Femur (tissue), 1 donor: ENCODE measurements around the gene SCYGR7.
A peak's percentile ranks its signal among the peaks of the same experiment; 100 is the strongest.

ENCODE experiments used
- DNase-seq: peaks from one replicate; pipeline ENCODE4 v3.0.0-alpha.2; 2017

Gene SCYGR7

DNA sequence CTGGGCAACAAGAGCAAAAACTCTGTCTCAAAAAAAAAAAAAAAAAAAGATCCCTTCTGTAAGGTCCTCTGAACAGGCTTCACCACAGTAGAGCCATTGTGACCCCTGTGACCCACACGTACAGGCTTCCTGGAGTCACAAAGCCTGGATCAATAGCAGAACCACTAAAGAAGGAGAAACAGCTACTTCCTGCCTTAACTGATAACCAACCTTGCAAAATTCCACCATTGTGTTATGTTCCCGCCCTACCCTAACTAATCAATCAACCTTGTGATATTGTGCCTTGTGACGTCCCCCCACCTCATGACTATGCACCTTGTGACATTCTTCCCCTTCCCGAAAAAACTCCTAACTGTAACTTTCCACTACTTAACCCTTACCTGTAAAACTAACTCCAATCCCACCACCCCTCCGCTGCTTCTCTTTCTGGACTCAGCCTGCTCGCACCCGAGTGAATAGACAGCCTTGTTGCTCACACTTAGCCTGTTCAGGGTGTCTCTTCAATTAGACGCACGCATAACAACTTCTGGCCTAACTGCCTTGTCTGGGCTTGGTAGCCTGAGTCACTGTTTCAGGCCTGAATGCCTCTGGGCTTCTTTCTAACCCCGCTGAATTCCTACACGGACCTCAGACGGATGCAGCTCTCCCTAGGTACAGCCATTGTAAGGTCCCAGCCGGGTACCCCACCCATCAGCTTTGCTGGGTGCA lies 31.4 kb downstream of the SCYGR7 start:
- no peak for DNase-seq

DNA sequence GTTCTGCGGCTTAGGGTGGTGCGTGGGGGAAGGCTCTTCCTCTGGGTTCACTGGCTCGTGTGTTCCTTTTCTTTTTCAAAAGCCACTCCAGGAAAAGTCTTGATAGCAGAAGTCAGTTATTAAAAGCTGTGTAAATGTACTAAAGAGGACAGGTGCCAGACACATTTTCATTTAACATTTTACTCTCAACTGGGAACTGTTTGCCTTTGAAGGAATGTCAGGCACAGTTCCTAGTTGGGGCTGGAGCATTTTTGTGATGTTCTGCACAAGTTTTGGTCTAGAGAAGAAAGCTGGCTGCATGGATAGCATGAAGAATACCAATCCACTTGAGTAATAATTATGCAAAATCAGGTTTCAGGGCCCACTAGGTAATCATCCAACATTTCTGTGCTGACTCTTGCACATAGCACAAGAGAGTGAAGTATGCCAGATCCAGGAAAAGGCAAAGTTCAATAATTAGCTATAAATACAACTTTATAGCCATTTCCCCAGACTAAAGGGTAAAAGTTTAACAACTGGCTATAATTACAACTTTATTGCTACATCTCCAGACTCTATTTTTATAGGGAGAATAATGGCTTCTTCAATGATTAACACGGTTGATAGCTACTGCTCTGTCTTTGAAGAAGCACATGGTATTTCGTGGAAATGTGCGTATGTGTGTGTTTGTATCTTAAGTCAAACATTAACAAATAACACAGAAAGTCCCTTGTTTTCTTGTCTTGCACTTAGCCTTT lies 33.8 kb downstream of the SCYGR7 start:
- DNase-seq = peak; percentile 46

DNA sequence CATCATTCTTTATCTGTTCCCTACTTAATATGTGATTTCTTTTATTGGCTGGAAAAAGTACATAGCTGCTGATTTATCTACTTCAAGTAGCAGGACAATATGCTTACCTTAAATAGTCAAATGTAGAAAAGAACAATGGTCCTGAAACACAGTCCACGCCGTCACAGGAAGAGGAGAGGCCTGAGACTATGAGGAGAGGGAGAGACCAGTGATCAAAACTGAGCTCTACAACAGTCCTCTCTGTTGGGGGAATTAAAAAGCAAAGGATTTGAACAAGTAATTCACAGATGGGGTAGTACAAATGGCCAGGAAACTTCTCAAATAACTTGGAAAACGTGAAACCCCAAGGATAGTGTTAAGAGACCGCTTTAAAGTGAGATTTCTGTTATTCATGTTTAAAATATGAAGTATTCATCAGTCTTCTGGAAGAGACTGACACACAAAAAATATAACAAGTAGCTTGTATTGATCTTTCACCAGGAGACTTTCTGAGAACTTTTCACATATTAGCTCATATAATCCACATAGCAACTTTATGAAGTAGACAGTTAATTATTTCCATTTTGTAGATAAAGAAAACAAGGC lies 37.7 kb downstream of the SCYGR7 start:
- DNase-seq = no peak

DNA sequence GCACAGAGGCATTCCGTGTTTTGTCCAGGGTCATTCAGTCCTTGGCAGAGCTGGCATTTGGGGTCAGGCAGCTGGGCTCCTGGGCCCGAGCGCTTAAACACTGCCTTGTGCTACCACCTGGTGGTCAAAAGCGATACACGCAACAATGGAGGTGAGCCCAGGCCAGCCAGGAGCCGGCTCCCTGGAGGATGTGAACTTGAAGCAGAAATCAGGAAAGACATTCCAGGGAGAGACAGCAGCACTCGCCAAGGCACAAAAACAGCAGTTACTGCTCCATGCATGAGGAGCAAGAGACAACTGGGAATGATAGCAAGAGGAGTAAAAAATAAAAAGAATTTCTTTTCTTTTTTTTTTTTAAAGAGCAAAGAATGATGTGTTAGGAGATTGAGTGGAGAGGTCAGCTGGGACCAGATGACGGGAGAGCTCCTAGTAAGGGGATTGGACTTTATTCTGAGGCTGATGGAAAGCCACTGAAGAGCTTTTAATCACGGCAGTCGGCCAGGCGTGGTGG lies 38.3 kb downstream of the SCYGR7 start:
- peak; percentile 83 for DNase-seq

DNA sequence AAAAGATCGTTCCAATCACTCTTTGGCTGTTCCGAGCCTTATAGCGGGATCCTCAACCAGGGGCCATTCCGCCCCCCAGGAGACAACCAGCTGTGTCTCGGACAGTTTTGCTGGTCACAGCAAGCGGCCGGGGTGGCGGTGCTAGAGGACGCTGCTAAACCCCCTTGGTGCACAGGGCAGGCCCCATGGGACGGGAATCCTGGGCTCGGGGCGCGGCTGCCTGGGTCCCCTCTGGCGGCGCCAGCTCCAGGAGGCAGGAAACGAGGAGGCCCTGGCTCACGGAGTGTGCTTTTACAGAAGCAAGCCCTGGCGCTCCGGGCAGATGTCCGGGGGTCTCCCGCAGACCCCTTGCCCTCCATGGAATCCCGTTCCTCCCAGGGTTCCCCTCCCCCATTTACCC lies 39.7 kb downstream of the SCYGR7 start:
- DNase-seq = no peak

DNA sequence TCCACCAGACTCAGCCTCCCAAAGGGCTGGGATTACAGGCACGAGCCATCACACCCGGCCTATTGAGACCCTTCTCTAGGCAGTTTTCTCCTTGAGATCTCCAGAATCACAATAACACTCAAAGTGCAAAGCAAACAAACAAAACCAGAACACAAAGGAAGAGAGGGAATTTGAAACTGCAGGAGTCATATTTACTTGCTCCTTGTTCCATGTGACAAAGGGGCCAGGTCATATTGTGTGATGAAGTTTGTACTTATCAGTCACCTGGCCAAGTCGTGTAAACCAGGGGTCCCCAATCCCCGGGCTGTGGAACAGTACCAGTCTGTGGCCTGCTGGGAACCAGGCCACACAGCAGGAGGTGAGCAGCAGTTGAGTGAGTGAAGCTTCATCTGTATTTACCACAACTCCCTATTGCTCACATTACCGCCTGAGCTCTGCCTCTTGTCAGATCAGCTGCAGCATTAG lies 44.1 kb downstream of the SCYGR7 start:
- no peak for DNase-seq

DNA sequence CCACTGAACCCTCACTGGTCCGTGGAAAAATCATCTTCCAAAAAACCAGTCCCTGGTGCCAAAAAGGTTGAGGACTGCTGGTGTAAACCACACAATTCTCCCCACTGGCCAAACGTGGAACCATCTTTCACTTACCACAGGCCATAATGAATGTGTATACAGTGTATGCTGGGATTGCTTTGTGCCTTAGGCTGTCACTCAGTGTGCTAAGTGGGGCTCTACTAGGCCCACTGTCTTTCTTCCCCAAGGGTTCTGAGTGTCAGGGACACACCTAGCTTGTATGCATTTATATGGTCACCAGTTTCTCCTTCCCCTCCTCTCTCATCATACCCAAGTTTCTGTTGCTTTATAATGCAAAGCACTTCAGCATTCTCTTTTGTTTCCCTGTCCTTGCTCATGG lies 44.8 kb downstream of the SCYGR7 start:
- DNase-seq = peak; percentile 21

DNA sequence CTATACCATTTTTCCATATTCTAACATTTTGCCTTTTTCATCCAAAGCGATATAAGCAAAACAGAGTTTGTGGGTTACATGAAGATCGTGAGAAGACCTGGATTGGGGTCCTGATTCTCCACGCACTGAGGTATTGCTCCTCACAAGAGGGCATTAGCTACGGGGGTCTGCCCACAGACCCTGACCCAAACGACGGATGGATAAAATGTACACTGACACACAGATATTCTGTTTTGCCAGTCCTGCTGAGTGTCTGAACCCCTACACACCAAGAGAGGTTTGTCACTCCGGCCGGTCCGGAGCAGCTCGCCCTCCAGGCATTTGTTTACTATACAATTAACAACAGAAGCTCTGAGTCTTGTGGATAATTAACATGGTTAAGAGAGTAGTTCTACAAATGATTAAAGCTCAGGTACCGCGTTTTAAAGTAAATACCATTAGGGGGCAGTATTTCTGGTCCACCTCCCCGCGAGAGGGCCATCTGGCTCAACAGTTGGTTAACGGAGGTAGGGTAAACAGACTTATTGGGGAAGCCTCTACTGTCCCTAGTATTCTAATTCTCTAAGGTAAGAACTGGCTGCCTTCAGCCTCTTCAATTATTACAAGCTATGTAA lies 46.0 kb downstream of the SCYGR7 start:
- no peak for DNase-seq

DNA sequence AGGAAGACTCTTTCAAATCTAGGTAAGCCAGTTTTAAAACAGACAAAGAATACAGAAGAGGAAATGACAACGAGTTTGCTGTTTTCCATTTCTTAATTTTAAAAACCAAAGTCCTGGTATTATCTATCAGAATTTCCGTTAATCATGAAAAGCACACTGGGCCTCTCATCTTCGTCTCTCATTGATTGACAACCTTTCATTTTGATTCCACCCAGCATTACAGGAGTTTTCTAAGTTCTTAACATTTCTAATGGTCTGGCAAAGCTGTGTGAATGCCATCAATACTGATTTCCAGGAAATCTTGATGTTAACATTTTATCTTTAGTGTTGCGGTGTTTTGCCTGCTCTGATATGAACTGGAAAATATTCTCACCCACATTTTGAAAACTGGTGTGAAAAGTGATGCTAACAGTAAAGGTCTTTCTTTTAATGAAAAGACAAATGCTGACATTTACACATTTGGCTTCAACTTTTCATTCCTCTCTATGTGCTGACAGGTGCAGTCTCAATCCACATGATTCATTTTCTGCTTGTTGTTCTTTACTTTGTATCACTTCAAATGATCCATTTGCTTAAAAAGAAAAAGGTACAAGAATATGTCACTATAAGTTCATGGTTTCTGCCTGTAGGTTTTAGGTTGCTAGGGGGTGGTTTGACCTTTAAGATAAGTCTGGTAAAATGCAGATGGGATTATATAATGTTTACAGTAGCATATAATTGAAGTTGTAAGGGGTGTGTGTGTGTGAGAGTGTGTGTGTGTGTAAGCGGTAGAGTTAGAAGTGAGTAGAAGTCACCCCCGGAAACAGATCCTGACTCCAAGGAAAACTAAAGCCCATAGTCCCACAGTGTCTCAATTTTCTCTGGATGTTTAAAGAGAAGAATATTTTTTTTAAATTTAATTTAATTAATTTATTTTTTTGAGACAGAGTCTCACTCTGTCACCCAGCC lies 47.0 kb downstream of the SCYGR7 start:
- no peak for DNase-seq
